ENCODE measurements around the gene NOS3. TPM values are rescaled to one million over a fixed set of nuclear protein-coding genes. Genes with fewer than 3 reads are reported as not detected.
"Not testable (repeated sequence)": the region's sequence is repeated elsewhere in the genome, so short reads cannot be mapped to it uniquely, and the experiment has no call there.

The NOS3 gene
- total and polyA plus RNA-seq, 9 of the 15 experiments (the other 6 are each of a cell fraction or from before 2014, with no cell fraction given): 1.1 to 121 (median 23.6) TPM

GRCh38 chr7:151040616-151041375 is 50.0 kb downstream of the NOS3 start (continued):
- no peak for TF ChIP-seq CHAMP1 (IDR thresholded peaks at IDR 0.05)
- TF ChIP-seq HNRNPUL1 (IDR thresholded peaks at IDR 0.05; ENCODE audit: low read length): no peak

- WGBS (ENCODE audit: insufficient coverage, low coverage, missing lambda C conversion rate): 73% methylated on average over 5 of the region's 10 CpGs
- H3K9me1 ChIP-seq (ENCODE audit: control insufficient read depth, insufficient read depth, low read length): peaks cover 13% of the 10 kb centered on the region
- H3K9me3 ChIP-seq (replicated peaks; ENCODE audit: control insufficient read depth, insufficient read depth, low read depth, low read length); DNase-seq (ENCODE audit: extremely low read depth in 1 of 4, low spot score in 3 of 4); in situ Hi-C loops (cut with MboI); H3K9ac ChIP-seq (ENCODE audit: insufficient read depth in 1 of 2, low read depth in 2 of 2, low read length in 2 of 2); ATAC-seq; H3K79me2 ChIP-seq (ENCODE audit: control insufficient read depth, insufficient read depth, low read length); H3K27ac ChIP-seq (ENCODE audit: extremely low read depth, low read depth, low read length); BruUV-seq (replicated peaks); H3K4me2 ChIP-seq (ENCODE audit: insufficient read depth, low read length); H3K4me3 ChIP-seq; POLR2A ChIA-PET; H3K27me3 ChIP-seq (ENCODE audit: control insufficient read depth in 2 of 2, insufficient read depth in 2 of 2, low read length in 2 of 2); intact Hi-C loops (cut with micrococcal nuclease); H2AFZ ChIP-seq (ENCODE audit: low read depth, low read length); FAIRE-seq; H4K20me1 ChIP-seq (replicated peaks; ENCODE audit: control insufficient read depth, insufficient read depth, low read length); CTCF ChIA-PET (ENCODE audit: low intra/inter-chr PET ratio): not testable (repeated sequence)
- TF ChIP-seq RBFOX2 (IDR thresholded peaks at IDR 0.05; ENCODE audit: low read depth, low read length) (0 out of 2 replicates have a peak, but pooled peaks have one; percentile 41), POLR2G (IDR thresholded peaks at IDR 0.05; ENCODE audit: low read depth, low read length) (peak; percentile 13; the same call in 1 of the 2 replicates)
- H3K4me1 ChIP-seq (replicated peaks in 1 of 2; ENCODE audit: control insufficient read depth in 2 of 2, insufficient read depth in 2 of 2, low read length in 2 of 2): peaks cover 23 to 59% of the 10 kb centered on the region in 2 experiments
- peaks cover 21% of the 10 kb centered on the region for H3K36me3 ChIP-seq (ENCODE audit: control insufficient read depth, insufficient read depth, low read length)
Observed at GRCh38 chr7:151043449-151043848, 52.6 kb downstream of the NOS3 start.

Measured in K562 (cell line).